Measurements from ENCODE around the gene MORN2.

DNA sequence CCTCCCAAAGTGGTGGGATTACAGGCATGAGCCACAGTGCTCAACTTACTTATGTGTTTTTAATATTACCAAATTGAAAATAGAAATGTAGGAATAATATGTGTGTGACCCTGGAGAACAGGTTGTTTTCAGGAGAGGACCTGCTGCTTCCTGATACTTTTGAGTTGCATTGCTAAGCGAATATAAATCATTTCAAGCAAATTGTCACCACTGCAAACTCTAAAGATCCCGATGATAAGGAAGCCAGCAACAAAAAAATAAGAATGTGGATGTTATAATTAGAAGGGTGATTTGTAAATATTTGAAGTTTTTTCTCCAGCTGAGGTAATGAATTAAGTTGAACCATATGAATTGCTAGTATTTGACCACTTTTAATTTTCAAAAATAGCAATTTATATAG is 54.8 kb downstream of the MORN2 start:
- TF ChIP-seq YY1 (tag by site-specific recombination; IDR thresholded peaks at IDR 0.05) (no peak), TCF7L2 (IDR thresholded peaks at IDR 0.05; ENCODE audit: borderline replicate concordance, low read depth, low read length) (no peak), ZBTB8A (tag by site-specific recombination; IDR thresholded peaks at IDR 0.05) (no peak), SALL2 (tag by site-specific recombination; IDR thresholded peaks at IDR 0.05; ENCODE audit: borderline replicate concordance) (no peak)
- TF ChIP-seq, protein P1, sequence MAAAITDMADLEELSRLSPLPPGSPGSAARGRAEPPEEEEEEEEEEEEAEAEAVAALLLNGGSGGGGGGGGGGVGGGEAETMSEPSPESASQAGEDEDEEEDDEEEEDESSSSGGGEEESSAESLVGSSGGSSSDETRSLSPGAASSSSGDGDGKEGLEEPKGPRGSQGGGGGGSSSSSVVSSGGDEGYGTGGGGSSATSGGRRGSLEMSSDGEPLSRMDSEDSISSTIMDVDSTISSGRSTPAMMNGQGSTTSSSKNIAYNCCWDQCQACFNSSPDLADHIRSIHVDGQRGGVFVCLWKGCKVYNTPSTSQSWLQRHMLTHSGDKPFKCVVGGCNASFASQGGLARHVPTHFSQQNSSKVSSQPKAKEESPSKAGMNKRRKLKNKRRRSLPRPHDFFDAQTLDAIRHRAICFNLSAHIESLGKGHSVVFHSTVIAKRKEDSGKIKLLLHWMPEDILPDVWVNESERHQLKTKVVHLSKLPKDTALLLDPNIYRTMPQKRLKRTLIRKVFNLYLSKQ (tag by site-specific recombination; IDR thresholded peaks at IDR 0.05; ENCODE audit: borderline replicate concordance): no peak
- TF ChIP-seq, protein P2, sequence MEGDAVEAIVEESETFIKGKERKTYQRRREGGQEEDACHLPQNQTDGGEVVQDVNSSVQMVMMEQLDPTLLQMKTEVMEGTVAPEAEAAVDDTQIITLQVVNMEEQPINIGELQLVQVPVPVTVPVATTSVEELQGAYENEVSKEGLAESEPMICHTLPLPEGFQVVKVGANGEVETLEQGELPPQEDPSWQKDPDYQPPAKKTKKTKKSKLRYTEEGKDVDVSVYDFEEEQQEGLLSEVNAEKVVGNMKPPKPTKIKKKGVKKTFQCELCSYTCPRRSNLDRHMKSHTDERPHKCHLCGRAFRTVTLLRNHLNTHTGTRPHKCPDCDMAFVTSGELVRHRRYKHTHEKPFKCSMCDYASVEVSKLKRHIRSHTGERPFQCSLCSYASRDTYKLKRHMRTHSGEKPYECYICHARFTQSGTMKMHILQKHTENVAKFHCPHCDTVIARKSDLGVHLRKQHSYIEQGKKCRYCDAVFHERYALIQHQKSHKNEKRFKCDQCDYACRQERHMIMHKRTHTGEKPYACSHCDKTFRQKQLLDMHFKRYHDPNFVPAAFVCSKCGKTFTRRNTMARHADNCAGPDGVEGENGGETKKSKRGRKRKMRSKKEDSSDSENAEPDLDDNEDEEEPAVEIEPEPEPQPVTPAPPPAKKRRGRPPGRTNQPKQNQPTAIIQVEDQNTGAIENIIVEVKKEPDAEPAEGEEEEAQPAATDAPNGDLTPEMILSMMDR (tag by site-specific recombination; IDR thresholded peaks at IDR 0.05): no peak

All from HEK293 (cell line).